Neural crest cell (in vitro differentiated cells): Measurements from ENCODE around the gene CMTR1. TPM values are rescaled to one million over a fixed set of nuclear protein-coding genes. Genes with fewer than 3 reads are reported as not detected.

Source experiments
- DNase-seq: peaks from one replicate; pipeline ENCODE4 v3.0.0; 2021; ENCODE audit warnings: low read depth, mixed read lengths, low spot score
- H3K27ac Mint-ChIP-seq: one replicate; pipeline ENCODE4 v1.8.0; 2021; ENCODE audit warnings: mild to moderate bottlenecking, mixed read lengths; ENCODE audit not compliant: unreplicated experiment
- H3K27me3 Mint-ChIP-seq: 2 replicates; pipeline ENCODE4 v1.8.0; 2021; ENCODE audit warnings: low read depth, mild to moderate bottlenecking, mixed read lengths
- H3K36me3 Mint-ChIP-seq: 2 replicates; pipeline ENCODE4 v1.8.0; 2021; ENCODE audit warnings: low read depth, mild to moderate bottlenecking, mixed read lengths
- H3K4me1 Mint-ChIP-seq: 2 replicates; pipeline ENCODE4 v1.8.0; 2021; ENCODE audit warnings: mixed read lengths
- H3K4me3 Mint-ChIP-seq: one replicate; pipeline ENCODE4 v1.8.0; 2021; ENCODE audit warnings: mild to moderate bottlenecking, mixed read lengths
- H3K9me3 Mint-ChIP-seq: 2 replicates; pipeline ENCODE4 v1.8.0; 2021; ENCODE audit warnings: mixed read lengths
- CTCF ChIP-seq: fragments of 200-600 bp; sonication (generic); conservative IDR thresholded peaks from 2 replicates; pipeline ENCODE4 v1.5.0; 2021; ENCODE audit warnings: antibody characterized with exemption, mild to moderate bottlenecking
- total RNA-seq: library from RNA; stranded (reverse); gene quantifications from 2 replicates; pipeline ENCODE4 v1.2.1, GENCODE V29; 2021

The CMTR1 gene
- total RNA-seq, 1 donor from 2014 or later: 51.0 TPM

DNA sequence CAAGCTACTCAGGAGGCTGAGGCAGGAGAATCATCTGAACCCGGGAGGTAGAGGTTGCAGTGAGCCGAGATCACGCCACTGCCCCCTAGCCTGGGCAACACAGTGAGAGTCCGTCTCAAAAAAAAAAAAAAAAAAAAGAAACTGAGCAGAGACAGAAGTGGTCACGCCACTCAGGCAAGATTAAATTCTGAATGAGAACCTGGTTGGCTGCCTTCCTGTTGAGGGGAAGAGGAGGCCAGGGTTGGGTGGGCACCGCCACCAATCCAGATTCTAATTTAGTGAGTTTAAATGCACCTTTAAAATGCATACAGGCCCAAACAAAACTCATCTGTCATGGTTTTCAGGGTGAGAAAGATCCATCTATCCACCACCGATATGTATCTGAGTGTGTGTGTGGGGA, 90.4 kb downstream of the CMTR1 start:
- H3K4me3 Mint-ChIP-seq: no peak overlapping the region
- TF ChIP-seq CTCF: no peak
- no peaks in the 10 kb centered on the region for H3K36me3 Mint-ChIP-seq
- no peak overlapping the region for H3K27ac Mint-ChIP-seq
- peaks cover 25% of the 10 kb centered on the region for H3K27me3 Mint-ChIP-seq
- DNase-seq: no peak
- H3K4me1 Mint-ChIP-seq: no peaks in the 10 kb centered on the region
- H3K9me3 Mint-ChIP-seq: no peaks in the 10 kb centered on the region

DNA sequence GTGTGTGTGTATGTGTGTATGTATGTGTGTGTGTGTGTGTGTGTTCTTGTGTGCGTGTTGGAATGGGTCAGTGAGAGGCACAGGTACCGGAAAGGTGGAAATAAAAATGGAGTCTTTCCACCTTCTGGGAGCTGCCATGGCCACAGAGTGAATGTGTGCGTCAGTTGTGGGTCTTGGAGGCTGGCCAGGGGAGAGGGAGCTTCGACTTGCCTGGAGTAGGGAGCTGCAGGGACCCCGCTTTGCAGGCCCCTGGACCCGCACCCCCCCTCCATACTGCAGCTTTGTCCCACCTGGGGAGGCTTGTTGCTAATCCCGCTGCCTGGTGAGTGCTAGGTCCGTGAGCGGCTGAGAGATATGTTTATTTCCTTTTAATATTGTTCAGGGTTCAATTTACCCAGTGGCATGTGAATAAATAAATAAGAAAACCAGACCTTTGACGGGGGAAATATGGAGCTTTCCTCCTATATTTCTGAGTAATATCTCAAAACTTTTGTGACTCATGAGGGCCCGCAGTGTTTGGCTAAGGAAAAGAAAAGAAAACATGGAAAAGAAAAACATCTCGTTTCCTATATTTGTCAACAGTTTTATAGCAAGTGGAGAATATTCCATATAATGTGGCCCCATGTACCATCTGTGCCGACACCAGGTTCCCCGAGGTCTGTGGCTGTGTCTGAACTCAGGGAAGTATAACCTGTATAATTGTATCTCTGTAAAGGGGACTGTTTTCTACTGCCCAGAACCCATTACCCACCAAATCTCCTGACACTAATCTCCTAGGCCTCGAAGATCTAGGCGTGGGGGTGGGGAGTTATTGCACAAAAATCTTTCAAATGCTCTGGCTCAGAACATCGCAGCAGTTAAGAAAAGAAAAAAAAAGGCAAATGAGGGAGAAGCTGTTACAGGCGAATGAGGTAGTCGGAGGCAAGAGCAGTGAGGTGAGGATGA, 91.3 kb downstream of the CMTR1 start:
- Mint-ChIP-seq H3K4me1 (no peaks in the 10 kb centered on the region), H3K4me3 (no peak overlapping the region), H3K27ac (no peak overlapping the region), H3K36me3 (no peaks in the 10 kb centered on the region), H3K27me3 (peaks cover 27% of the 10 kb centered on the region), H3K9me3 (no peaks in the 10 kb centered on the region)
- TF ChIP-seq CTCF: no peak
- DNase-seq: no peak

- Mint-ChIP-seq H3K4me1 (no peaks in the 10 kb centered on the region), H3K9me3 (no peaks in the 10 kb centered on the region), H3K36me3 (no peaks in the 10 kb centered on the region), H3K4me3 (no peak overlapping the region), H3K27ac (no peak overlapping the region), H3K27me3 (peaks cover 29% of the 10 kb centered on the region)
- DNase-seq: no peak
- TF ChIP-seq CTCF: no peak
These were observed 91.9 kb downstream of the CMTR1 start for GRCh38 chr6:37524970-37525318.

DNA sequence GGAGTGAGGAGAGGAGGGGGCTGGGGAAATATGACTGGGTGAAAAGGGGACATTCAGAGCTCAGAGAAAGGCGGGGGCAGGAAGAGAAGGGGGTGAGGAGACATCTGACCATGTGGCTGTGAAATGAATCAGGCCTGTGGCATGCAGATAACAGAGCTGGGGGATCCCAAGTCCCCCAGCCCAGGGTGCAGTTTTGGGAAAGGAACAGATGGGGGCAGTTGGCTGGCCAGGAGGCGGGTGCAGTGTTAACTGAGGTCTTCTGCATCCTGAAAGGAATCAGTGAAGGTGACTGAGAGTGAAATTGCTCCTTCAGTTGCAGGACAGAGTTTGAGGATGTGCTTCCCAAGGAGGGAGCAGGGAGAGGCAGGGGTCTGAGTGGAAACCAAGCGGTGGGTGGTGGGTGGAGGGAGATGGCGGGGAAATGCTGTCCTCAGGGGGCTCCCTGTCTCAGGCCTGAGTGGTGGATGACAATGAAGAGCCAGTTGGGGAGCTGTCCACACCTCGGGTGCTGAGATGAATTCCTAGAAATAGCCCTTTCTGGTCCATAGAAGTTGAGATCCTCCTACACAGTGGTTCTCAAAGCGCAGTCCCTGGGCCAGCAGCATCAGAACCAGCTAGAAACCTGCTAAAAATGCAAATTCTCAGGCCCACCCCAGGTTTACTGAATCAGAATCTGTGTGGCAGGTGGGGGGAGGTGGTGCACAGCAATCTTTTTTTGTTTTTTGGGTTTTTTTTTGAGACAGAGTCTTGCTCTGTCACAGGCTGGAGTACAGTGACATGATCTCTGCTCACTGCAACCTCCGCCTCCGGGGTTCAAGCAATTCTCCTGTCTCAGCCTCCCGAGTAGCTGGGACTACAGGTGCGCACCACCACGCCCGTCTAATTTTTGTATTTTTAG, 92.7 kb downstream of the CMTR1 start:
- peaks cover 34% of the 10 kb centered on the region for H3K27me3 Mint-ChIP-seq
- H3K4me1 Mint-ChIP-seq: no peaks in the 10 kb centered on the region
- H3K9me3 Mint-ChIP-seq: no peaks in the 10 kb centered on the region
- H3K4me3 Mint-ChIP-seq: no peak overlapping the region
- no peak for TF ChIP-seq CTCF
- H3K36me3 Mint-ChIP-seq: no peaks in the 10 kb centered on the region
- peak overlapping the region; percentile 15 for H3K27ac Mint-ChIP-seq
- no peak for DNase-seq

DNA sequence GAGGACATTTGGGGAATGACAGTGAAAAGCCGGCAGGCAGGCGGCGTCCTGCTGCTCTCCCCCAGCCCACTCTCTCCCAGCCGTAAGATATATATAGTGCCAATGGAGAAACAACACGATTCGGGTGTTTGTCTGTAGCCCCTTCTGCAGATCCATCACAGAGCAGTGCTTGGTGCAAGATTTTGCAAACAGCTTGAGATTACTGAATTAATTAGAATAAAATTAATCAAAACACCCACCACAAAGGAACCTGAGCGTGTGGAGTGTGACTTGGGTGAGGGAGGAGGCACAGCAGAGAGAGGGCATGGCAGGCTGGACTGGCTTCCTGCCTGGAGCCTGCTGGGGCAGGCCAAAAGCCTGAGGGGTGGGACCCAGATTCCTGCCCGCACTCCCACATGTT, 95.5 kb downstream of the CMTR1 start:
- TF ChIP-seq CTCF: no peak
- DNase-seq: no peak
- H3K27ac Mint-ChIP-seq: no peak overlapping the region
- H3K36me3 Mint-ChIP-seq: no peaks in the 10 kb centered on the region
- H3K4me1 Mint-ChIP-seq: peaks cover 1% of the 10 kb centered on the region
- no peaks in the 10 kb centered on the region for H3K9me3 Mint-ChIP-seq
- no peak overlapping the region for H3K4me3 Mint-ChIP-seq
- H3K27me3 Mint-ChIP-seq: peaks cover 62% of the 10 kb centered on the region
